Stimulated activated naive CD4-positive, alpha-beta T cell treated with Interleukin-2 at 50 U/mL for 16 hours (primary cell): Measurements from ENCODE around the gene ADIRF.
A peak's percentile ranks its signal among the peaks of the same experiment; 100 is the strongest.
"Not testable (repeated sequence)": the region's sequence is repeated elsewhere in the genome, so short reads cannot be mapped to it uniquely, and the experiment has no call there.

ENCODE experiments used
- DNase-seq: peaks from one replicate; lab custom pipeline; 2025; lab: John Stamatoyannopoulos, UW

The ADIRF gene

GRCh38 chr10:86946213-86947155 lies 21.8 kb upstream of the ADIRF start:
- DNase-seq: no peak

- DNase-seq: not testable (repeated sequence)
Observed at GRCh38 chr10:86947806-86948205, 20.5 kb upstream of the ADIRF start.

DNA sequence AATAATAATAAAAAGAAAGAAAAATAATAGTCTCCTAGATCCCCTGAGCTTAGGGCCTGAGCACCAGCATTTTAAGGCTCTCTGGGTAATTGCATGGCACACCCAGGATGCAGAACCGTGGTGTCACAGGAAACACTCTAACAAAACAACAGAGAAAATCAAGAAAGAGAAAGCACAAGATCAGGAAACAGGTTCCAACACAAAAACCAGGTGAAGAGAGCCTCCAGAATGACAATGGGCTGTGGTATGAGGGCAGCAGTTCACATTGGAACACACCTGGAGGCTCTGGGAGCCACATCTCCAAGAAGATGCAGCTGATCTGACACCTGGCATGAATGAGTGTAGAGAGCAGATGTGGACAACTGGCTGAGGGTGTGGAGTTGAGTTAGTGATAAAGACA lies 17.9 kb upstream of the ADIRF start:
- no peak for DNase-seq

- DNase-seq: no peak
Observed at GRCh38 chr10:86951184-86951761, 17.0 kb upstream of the ADIRF start.

GRCh38 chr10:86952106-86952505 lies 16.2 kb upstream of the ADIRF start:
- DNase-seq: no peak

- not testable (repeated sequence) for DNase-seq
Observed at GRCh38 chr10:86952697-86953096, 15.6 kb upstream of the ADIRF start.

DNA sequence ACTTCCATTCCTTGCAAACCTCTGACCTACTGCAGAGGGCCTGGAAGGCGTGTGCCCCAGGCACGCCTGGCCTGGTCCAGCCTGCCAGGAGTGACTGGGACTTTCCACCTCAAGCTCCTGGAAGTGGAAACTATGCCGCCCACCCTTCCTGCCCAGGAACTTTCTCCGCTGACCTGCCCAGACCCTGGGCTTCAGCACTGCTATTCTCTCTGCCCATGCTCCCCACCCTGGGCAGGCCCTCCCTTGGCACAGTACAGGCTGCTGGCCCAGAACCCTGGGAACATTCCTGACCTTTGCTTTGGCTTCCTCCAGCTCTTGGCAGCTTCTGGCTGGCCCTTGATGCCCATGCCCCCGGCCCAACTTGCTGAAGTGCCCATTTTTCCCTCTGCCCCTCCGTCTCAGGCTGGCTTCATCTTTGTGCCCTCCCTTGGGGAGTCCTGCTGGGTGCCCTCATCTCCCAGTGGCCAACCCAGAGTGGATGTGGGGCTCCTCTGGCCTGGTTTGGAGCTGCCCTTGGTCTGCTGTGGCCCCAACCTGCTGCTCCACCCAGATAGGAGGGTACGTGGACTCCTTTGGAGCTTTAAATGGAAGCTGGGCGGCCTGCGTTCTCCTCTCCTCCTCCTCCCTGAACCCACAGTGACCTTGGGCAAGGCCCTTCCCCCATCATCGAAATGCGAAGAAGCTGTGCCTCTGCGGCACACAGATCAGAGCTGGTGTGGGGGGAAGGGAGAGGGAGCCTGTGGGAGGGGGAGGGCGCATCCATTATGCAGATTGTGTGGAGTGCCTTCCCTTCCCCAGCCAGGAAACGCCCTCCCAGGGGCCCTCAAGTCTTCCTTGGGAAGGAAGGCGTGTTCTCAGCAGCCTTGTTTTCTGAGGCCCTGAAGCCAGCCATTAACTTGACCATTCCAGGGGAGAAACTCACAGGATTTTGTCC lies 14.3 kb upstream of the ADIRF start:
- no peak for DNase-seq

GRCh38 chr10:86954681-86955500 lies 13.4 kb upstream of the ADIRF start:
- DNase-seq: no peak

DNA sequence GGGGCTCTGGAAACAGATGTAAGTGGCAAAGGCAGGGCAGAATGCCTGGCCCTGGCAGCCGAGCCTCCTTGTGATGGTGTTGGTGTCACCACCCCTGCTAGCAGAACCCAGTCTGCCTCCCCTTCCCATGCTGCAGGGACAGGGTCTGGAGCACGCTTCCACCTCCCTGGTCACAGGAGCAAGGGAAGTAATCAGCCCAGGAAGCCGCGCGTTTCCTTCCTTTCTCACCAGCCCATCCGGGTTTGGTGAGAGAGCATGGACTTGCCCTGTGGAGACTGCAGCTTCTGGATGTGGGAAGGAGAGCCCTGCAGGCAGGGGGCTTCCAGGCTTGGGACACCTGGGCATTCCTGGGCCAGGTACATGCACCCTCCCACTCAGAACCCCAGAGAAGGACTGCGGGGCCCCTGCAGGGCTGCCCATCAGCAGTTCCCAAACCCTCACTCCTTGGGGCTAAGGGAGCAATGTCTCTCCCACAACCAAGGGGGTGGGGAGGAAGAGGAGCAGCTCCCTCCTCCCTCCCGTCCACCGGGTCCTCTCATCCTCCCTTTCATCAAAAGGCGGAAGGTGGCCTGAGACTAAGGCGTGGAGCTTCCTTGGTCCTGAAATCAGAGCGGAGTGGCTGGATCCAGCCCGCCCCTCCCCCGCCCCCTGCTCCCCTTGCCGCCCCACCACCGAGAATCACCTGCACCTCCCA lies 12.6 kb upstream of the ADIRF start:
- no peak for DNase-seq

- no peak for DNase-seq
Observed at GRCh38 chr10:86956195-86956847, 12.0 kb upstream of the ADIRF start.

DNA sequence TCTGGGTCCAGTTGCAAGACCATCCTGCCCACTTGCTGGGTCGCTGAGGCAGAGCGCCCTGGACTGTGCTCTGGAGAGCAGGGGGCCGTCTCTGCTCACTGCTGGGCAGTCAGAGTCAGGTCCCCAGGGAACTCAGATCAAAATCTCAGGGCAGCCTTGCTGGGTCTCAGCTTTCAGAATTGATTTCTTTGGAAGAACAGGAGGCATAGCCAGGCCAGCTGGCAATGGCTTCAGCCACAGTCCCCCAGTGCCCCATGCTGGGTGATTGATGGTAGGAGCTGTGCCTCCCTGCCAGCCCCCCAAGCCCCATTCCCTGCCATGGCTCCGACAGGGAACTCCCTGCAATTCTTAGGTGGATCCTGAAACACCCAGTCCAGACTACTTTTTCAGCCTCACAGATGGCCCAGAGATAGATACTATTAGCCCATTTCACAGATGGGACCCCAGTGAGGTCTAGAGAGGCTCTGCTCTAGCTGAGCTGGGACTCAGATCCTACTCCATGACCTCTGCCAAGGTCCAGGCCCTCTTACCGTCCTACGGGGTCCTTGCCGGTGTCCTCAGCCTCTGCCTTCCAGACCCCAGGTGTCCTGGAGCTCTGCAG lies 11.3 kb upstream of the ADIRF start:
- DNase-seq: no peak

DNA sequence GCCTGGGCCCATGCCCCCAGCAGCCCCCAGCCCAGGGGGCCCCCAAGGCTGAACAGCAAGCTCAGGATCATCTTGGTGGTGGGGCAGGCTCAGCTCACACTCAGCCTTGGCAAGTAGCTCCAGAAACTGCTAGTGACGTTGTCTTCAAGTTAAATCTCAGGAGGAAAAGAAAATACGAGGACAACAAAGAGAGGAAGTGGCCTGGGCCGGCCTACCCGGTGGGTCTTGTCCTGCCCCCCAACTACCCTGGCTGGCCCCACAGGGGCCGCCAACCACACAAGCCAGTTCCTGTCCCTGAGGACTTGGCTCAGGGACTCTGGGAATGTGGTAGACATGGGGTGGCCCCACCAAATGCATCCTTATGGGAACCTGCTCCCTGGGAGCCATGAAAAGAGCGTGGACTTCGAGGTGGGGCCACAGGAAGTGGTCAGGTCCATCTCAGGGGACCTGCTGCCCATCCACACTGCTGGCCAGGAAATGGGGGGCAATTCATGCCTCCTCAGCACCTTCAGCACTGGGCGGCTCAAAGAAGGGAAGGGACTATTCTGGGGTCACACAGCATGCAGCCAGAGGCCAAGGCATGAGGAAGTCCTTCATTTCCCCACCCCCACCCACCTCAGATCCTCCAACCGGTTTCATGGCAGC lies 10.7 kb upstream of the ADIRF start, which contains the start of gene MMRN2:
TSS of gene MMRN2 (minus strand) at position 145 of the 645 bp plus-strand sequence. CDS start at position 71, 74 bp downstream.
- DNase-seq: no peak

DNA sequence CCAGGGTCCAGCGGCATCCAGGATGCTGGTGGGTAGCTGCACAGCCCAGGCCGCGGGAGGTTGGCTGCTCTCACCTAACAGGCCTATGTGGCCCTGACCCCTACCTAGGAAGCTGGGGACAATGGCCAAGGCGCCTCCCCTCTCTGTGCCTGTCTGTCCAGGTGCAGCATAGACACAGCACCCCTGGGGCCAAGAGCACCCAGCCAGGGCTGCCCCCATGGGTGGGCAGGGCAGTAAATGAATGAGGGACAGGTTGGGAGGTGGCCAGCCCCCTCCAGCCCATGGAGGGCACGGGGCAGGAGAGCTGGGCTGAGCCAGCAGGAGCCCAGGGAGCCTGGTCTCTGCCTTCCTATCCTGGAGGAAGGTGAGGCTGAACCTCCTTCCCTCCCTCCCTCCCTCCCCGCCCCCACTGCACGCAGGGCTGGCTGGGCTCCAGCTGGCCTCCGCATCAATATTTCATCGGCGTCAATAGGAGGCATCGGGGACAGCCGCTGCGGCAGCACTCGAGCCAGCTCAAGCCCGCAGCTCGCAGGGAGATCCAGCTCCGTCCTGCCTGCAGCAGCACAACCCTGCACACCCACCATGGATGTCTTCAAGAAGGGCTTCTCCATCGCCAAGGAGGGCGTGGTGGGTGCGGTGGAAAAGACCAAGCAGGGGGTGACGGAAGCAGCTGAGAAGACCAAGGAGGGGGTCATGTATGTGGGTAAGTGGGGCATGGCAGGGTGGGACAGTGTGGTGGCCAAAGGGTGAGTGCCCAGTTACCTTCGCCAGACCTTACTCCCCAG lies 10.0 kb upstream of the ADIRF start, which contains the start of gene SNCG:
TSS of gene SNCG (plus strand) at position 484 of the 785 bp plus-strand sequence. CDS start at position 583, 99 bp downstream.
- DNase-seq: no peak

DNA sequence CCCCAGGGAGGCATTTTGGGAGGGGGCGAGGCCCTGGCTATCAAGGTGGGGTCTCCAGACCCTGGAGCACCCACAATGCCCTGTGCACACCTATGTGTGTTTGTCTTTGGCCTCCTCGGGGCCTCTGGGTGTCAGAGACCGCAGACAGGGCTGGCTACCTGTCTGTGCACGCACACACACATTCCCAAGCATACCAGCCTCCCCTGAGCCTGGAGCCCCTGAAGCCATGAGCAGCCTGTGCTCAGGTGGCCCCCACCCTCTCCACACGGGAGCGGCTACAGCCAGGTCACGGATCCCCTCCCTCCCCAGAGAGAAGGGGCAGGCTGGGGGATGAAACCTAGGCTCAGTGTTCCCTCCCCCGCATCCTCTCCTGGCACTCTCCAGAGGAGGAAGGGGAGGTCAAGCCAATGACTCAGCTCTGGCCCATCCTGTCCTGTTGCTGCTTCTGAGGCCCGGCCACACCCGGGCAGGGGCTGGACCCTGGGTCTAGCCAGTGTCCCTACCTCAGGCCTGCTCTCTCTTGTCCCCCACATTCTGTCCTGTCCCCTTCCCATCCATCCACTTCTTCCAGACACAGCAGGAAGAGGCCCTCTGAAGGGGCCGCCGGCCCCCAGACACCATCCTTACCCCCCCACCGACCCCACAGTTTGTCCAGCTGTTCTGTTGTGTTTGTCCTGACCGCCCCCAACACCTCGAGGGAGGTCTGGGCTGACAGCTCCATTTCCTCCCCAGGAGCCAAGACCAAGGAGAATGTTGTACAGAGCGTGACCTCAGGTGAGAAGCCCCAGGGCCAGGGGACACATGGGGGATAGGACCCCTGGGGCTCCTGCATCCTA lies 9.2 kb upstream of the ADIRF start:
- DNase-seq: no peak

DNA sequence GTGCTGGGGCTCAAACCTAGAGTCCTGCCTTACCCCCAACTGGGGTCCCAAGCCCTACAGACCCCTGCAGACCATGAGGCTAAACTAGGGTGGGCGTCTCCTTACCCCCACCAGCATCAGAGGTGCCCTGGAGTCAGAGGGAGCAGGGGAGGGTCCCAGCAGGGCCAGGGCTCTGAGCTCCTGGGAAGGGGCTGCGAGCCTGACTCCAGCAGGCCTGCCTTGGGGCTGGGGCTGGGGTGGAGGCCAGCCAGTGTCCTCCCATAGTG lies 8.6 kb upstream of the ADIRF start:
- DNase-seq: no peak

DNA sequence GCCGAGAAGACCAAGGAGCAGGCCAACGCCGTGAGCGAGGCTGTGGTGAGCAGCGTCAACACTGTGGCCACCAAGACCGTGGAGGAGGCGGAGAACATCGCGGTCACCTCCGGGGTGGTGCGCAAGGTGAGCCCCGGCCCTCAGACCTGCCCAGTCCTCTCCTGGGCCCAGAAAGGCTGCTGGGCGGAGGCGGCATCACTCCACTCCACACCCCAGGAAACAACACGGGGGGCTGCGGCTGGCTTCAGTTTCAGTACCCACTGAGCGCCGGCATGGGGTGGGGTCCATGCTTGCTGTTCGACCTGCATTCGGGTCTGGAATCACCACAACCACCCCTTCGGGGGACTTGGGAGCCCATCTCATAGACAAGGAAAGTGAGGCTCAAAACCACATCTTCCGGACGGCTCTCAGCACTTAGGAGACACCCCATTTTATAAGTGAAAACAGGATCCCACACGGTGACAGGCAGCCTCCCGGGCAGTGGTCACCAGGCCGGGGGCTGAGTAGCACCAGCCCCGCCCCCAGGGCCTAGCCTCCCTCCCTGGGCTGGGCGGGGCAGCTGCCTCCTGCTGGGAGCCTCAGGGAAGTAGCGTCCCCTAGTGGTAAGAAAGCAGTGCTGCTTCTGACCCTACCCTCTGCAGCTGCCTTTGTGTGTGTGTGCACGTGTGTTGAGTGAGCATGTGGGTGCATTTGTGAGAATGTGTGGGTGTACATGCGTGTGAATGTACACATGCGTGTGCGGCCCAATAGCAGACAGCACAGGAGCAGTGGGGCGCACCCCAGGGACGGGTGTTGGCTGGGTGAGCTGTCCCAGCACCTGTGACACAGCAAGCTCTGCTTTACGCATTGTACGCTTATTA lies 8.0 kb upstream of the ADIRF start:
- peak; percentile 12 for DNase-seq
